Urinary bladder (tissue), 4 donors: ENCODE results near the gene MINK1. TPM values are rescaled to one million over a fixed set of nuclear protein-coding genes. Genes with fewer than 3 reads are reported as not detected.
A peak's percentile ranks its signal among the peaks of the same experiment; 100 is the strongest.

Experiments
- DNase-seq: peaks from one replicate; pipeline ENCODE4 v3.0.0-alpha.2; 2015; ENCODE audit errors: extremely low spot score
- H3K27ac ChIP-seq: one replicate; pipeline ENCODE4 v1.5.1; 2013; ENCODE audit warnings: low read depth, mild to moderate bottlenecking, moderate library complexity
- H3K36me3 ChIP-seq: one replicate; pipeline ENCODE4 v1.6.1; 2013; ENCODE audit warnings: mild to moderate bottlenecking, moderate library complexity; ENCODE audit not compliant: insufficient read depth
- H3K4me1 ChIP-seq: one replicate; pipeline ENCODE4 v1.6.1; 2013; ENCODE audit warnings: mild to moderate bottlenecking, moderate library complexity; ENCODE audit not compliant: insufficient read depth
- H3K4me3 ChIP-seq: one replicate; pipeline ENCODE4 v1.5.1; 2013; ENCODE audit warnings: low read depth, low read length
- WGBS: extraction: QIAGEN DNeasy Blood & Tissue Kit; methylation state at CpG from one replicate; pipeline ENCODE4 v1.1.7; 2013; 5-methylcytosine and 5-hydroxymethylcytosine counted together
- polyA plus RNA-seq: library from polyadenylated mRNA; stranded (reverse); fragments of 200-250 nt; gene quantifications from one replicate; pipeline ENCODE4 v1.2.3, GENCODE V29; 2013
- total RNA-seq: library from RNA; depleted of rRNA; stranded (reverse); fragments of >200 nt; gene quantifications from one replicate; pipeline ENCODE4 v1.2.3, GENCODE V29; 2014
- donor health status: healthy with polysubstance abuse.
- donor health status: healthy.

MINK1 gene
- total and polyA plus RNA-seq, 2 donors: 29.9 to 45.2 TPM

- H3K27ac ChIP-seq: no peak overlapping the region
Observed at GRCh38 chr17:4938069-4938491, 104.9 kb downstream of the MINK1 start.

DNA sequence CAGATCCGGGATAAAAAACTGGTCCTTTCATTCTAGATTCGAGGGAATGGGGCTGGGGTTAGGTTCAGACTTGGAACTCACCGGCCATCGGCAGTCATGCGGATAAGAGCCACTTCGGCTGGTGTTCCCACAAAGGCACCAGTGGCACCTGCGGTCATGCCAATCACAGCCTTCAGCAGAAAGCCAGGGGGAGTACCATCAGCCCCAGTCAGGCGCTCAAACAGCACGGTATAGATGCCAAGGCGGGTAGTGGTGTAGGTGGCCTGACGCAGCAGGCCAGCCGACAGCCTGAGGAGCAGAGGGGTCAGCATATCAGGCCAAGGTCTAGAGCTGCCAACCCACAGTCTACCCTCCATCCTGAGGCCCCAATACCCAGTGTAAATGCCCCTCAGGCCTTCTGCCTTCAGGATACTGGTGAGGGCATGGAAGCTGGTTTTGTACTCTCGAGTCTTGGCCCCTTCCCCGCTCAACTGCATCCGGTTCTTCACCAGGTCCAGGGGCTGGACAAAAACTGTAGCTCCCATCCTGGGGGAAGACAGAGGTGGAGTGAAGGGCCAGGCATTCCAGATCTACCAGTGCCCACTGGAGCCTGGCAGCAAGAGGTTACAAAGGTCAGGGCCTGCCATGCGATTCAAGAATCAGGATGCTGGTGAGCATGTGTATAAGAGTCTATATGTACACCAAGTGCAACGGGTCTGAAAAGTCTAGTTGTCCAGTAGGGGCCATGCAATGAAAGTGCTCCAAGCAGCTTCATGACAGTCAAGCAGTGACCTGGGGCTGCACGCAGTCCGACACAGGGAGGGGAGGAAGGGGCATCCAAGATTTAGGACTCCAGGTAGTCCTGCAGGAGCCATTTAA is 105.8 kb downstream of the MINK1 start:
- H3K4me3 ChIP-seq: peak overlapping the region; percentile 76
- peak overlapping the region; percentile 81 for H3K27ac ChIP-seq
- 56% methylated on average over 19 of the region's 19 CpGs for WGBS
- peaks cover 3% of the 10 kb centered on the region for H3K36me3 ChIP-seq
- H3K4me1 ChIP-seq: no peaks in the 10 kb centered on the region
- DNase-seq: no peak

More at GRCh38 chr17:4938069-4938491, 104.9 kb downstream of the MINK1 start:
- Histone ChIP-seq H3K4me3 (no peak overlapping the region), H3K4me1 (no peaks in the 10 kb centered on the region), H3K36me3 (no peaks in the 10 kb centered on the region)
- DNase-seq: no peak
- WGBS: 88% methylated on average over 11 of the region's 11 CpGs

- Histone ChIP-seq H3K4me3 (peak overlapping the region; percentile 76), H3K4me1 (no peaks in the 10 kb centered on the region), H3K27ac (peak overlapping the region; percentile 81), H3K36me3 (peaks cover 3% of the 10 kb centered on the region)
- no peak for DNase-seq
- WGBS: 0% methylated on average over 16 of the region's 16 CpGs
Observed at GRCh38 chr17:4939546-4939795, 106.3 kb downstream of the MINK1 start.

GRCh38 chr17:4939796-4940554 is 106.8 kb downstream of the MINK1 start, which contains the start of the genes RNF167 and SLC25A11:
Gene RNF167, plus strand, starts transcription at chr17:4940268. Its CDS starts 642 bp downstream, at chr17:4940910.
Gene SLC25A11, minus strand, starts transcription at chr17:4940046. Its CDS starts 136 bp downstream, at chr17:4939910.
- peak within 1 kb of the TSS; percentile 76 for H3K4me3 ChIP-seq
- peak; percentile 100 for DNase-seq
- H3K27ac ChIP-seq: peak within 1 kb of the TSS; percentile 94
- H3K36me3 ChIP-seq: peaks cover 3% of the 10 kb centered on the region
- no peaks in the 10 kb centered on the region for H3K4me1 ChIP-seq
- under 1% methylated on average over 72 of the region's 72 CpGs for WGBS

GRCh38 chr17:4940555-4941318 is 107.6 kb downstream of the MINK1 start:
- Histone ChIP-seq H3K4me3 (peak overlapping the region; percentile 76), H3K36me3 (peaks cover 3% of the 10 kb centered on the region), H3K27ac (peak overlapping the region; percentile 94), H3K4me1 (no peaks in the 10 kb centered on the region)
- DNase-seq: no peak
- WGBS: 1% methylated on average over 29 of the region's 29 CpGs

DNA sequence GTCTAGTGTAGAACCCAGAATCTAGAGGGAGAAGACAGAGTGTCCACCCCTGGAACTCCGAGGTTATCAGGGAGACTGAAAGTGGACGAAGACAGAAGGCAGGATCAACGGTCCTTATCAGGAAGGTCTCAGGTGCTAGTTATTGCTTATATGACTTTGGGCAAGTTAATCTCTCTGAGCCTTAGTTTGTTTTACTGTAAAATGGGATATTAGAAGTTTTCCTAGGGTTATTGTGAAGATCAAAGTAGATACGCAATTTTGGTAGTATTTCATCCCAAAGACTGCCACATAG is 108.1 kb downstream of the MINK1 start:
- H3K36me3 ChIP-seq: peaks cover 3% of the 10 kb centered on the region
- no peak overlapping the region for H3K27ac ChIP-seq
- peak overlapping the region; percentile 76 for H3K4me3 ChIP-seq
- DNase-seq: no peak
- H3K4me1 ChIP-seq: no peaks in the 10 kb centered on the region
- WGBS: 57% methylated on average over 4 of the region's 4 CpGs

DNA sequence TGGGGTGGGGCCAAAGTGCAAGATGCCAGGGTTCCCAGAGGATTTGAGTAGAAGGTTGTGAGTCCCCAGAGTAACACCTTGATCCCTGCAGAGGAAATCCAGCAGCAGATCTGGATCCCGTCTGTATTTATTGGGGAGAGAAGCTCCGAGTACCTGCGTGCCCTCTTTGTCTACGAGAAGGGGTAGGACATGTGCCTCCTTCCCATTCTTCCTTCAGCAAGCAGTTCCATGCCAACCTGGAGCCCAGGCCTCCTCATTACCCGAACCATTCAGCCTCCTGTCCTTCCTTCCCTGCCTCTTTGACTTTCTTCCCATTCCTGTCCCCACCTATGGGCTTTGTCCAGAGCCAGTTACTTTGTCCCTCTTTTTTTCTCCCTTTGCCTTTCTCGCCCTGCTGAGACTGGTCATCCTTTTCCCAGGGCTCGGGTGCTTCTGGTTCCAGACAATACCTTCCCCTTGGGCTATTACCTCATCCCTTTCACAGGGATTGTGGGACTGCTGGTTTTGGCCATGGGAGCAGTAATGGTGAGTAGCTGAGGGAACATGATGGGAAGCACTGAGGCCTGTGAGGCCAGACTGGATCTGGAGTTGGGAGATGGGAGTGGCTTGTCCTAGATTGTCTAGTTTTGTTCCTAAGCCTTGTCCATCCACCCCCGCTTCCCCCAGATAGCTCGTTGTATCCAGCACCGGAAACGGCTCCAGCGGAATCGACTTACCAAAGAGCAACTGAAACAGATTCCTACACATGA is 109.8 kb downstream of the MINK1 start:
- DNase-seq: no peak
- 72% methylated on average over 13 of the region's 13 CpGs for WGBS
- Histone ChIP-seq H3K36me3 (peaks cover 3% of the 10 kb centered on the region), H3K4me3 (no peak overlapping the region), H3K27ac (no peak overlapping the region), H3K4me1 (no peaks in the 10 kb centered on the region)

- no peak overlapping the region for H3K27ac ChIP-seq
- DNase-seq: no peak
- peaks cover 3% of the 10 kb centered on the region for H3K36me3 ChIP-seq
- no peak overlapping the region for H3K4me3 ChIP-seq
- no peaks in the 10 kb centered on the region for H3K4me1 ChIP-seq
- WGBS: 37% methylated on average over 3 of the region's 3 CpGs
Observed at GRCh38 chr17:4944163-4944553, 111.0 kb downstream of the MINK1 start.

- Histone ChIP-seq H3K27ac (peak overlapping the region; percentile 47), H3K36me3 (peaks cover 3% of the 10 kb centered on the region), H3K4me1 (no peaks in the 10 kb centered on the region), H3K4me3 (no peak overlapping the region)
- 66% methylated on average over 8 of the region's 8 CpGs for WGBS
- DNase-seq: no peak
Observed at GRCh38 chr17:4944554-4945175, 111.5 kb downstream of the MINK1 start.

GRCh38 chr17:4945176-4945943 is 112.2 kb downstream of the MINK1 start:
- DNase-seq: no peak
- H3K4me3 ChIP-seq: no peak overlapping the region
- no peaks in the 10 kb centered on the region for H3K4me1 ChIP-seq
- peaks cover 3% of the 10 kb centered on the region for H3K36me3 ChIP-seq
- peak overlapping the region; percentile 61 for H3K27ac ChIP-seq
- 41% methylated on average over 7 of the region's 7 CpGs for WGBS

- 39% methylated on average over 4 of the region's 4 CpGs for WGBS
- Histone ChIP-seq H3K4me3 (no peak overlapping the region), H3K27ac (peak overlapping the region; percentile 61), H3K4me1 (no peaks in the 10 kb centered on the region), H3K36me3 (peaks cover 3% of the 10 kb centered on the region)
- no peak for DNase-seq
Observed at GRCh38 chr17:4945944-4946280, 112.8 kb downstream of the MINK1 start.

GRCh38 chr17:4946312-4946976 is 113.3 kb downstream of the MINK1 start:
- H3K36me3 ChIP-seq: peaks cover 3% of the 10 kb centered on the region
- H3K4me1 ChIP-seq: no peaks in the 10 kb centered on the region
- 30% methylated on average over 16 of the region's 16 CpGs for WGBS

More at GRCh38 chr17:4946312-4946976, 113.3 kb downstream of the MINK1 start:
- no peak overlapping the region for H3K27ac ChIP-seq
- no peak for DNase-seq
- H3K4me3 ChIP-seq: peak overlapping the region; percentile 97
